Fibroblast of peridontal ligament (primary cell): Measurements from ENCODE around the gene DEFB132.
A peak's percentile ranks its signal among the peaks of the same experiment; 100 is the strongest.

ENCODE experiments used
- DNase-seq: peaks from one replicate; pipeline ENCODE4 v3.0.0-alpha.2; 2010; ENCODE audit errors: extremely low read depth

Gene DEFB132

GRCh38 chr20:297098-297924 lies 39.8 kb downstream of the DEFB132 start, which contains the start of gene ZCCHC3:
TSS of gene ZCCHC3 (plus strand) at chr20:297570. CDS start at chr20:297587, 17 bp downstream.
- DNase-seq = peak; percentile 94

- DNase-seq = peak; percentile 64
Observed at GRCh38 chr20:297925-298775, 40.6 kb downstream of the DEFB132 start.

- no peak for DNase-seq
Observed at GRCh38 chr20:298776-299391, 41.4 kb downstream of the DEFB132 start.

- no peak for DNase-seq
Observed at GRCh38 chr20:300345-300990, 42.9 kb downstream of the DEFB132 start.

- DNase-seq = no peak
Observed at GRCh38 chr20:301886-302848, 44.6 kb downstream of the DEFB132 start.

- no peak for DNase-seq
Observed at GRCh38 chr20:305745-306144, 48.2 kb downstream of the DEFB132 start.

GRCh38 chr20:308427-309038 lies 51.0 kb downstream of the DEFB132 start:
- no peak for DNase-seq

- peak; percentile 65 for DNase-seq
Observed at GRCh38 chr20:309306-309840, 51.8 kb downstream of the DEFB132 start.

- peak; percentile 99 for DNase-seq
Observed at GRCh38 chr20:309841-310644, 52.5 kb downstream of the DEFB132 start.

- no peak for DNase-seq
Observed at GRCh38 chr20:310645-311044, 53.1 kb downstream of the DEFB132 start.
